Middle frontal gyrus (tissue), 1 donor: Measurements from ENCODE around the gene RNF215.

Source experiments
- DNase-seq: peaks from one replicate; pipeline ENCODE4 v3.0.0-alpha.2; 2015; ENCODE audit warnings: low spot score; ENCODE audit errors: extremely low spot score

Gene RNF215

GRCh38 chr22:30397656-30398635 lies 10.7 kb upstream of the RNF215 start:
- DNase-seq: no peak

GRCh38 chr22:30396871-30397655 lies 9.9 kb upstream of the RNF215 start, which contains the start of gene SEC14L2:
TSS of gene SEC14L2 (plus strand) at chr22:30397018. CDS start at chr22:30397117, 99 bp downstream.
- DNase-seq: peak; percentile 48

- no peak for DNase-seq
These were observed 6.7 kb upstream of the RNF215 start for GRCh38 chr22:30393885-30394284.

GRCh38 chr22:30393322-30393680 lies 6.1 kb upstream of the RNF215 start:
- DNase-seq: no peak

- no peak for DNase-seq
These were observed 5.6 kb upstream of the RNF215 start for GRCh38 chr22:30392661-30393321.

- peak; percentile 77 for DNase-seq
These were observed 3.9 kb upstream of the RNF215 start for GRCh38 chr22:30390974-30391691.

GRCh38 chr22:30386608-30386959 lies 627 bp downstream of the RNF215 start:
- DNase-seq: no peak

- no peak for DNase-seq
These were observed 1.3 kb downstream of the RNF215 start for GRCh38 chr22:30385942-30386341.

GRCh38 chr22:30383061-30383460 lies 4.2 kb downstream of the RNF215 start:
- no peak for DNase-seq

GRCh38 chr22:30382340-30382739 lies 4.9 kb downstream of the RNF215 start:
- no peak for DNase-seq

- no peak for DNase-seq
These were observed 5.9 kb downstream of the RNF215 start for GRCh38 chr22:30381264-30381663.

- no peak for DNase-seq
These were observed 7.2 kb downstream of the RNF215 start for GRCh38 chr22:30380011-30380410.

GRCh38 chr22:30375312-30375849 lies 11.8 kb downstream of the RNF215 start:
- DNase-seq: no peak

- no peak for DNase-seq
These were observed 13.6 kb downstream of the RNF215 start for GRCh38 chr22:30373331-30374325.

GRCh38 chr22:30372915-30373314 lies 14.3 kb downstream of the RNF215 start:
- DNase-seq: no peak

GRCh38 chr22:30371981-30372380 lies 15.2 kb downstream of the RNF215 start:
- DNase-seq: no peak

GRCh38 chr22:30371321-30371720 lies 15.9 kb downstream of the RNF215 start:
- no peak for DNase-seq

GRCh38 chr22:30370641-30371230 lies 16.5 kb downstream of the RNF215 start:
- DNase-seq: no peak

- DNase-seq: no peak
These were observed 18.8 kb downstream of the RNF215 start for GRCh38 chr22:30368420-30368819.
